ENCODE results near the gene PRPF31. TPM values are rescaled to one million over a fixed set of nuclear protein-coding genes. Genes with fewer than 3 reads are reported as not detected.
A peak's percentile ranks its signal among the peaks of the same experiment; 100 is the strongest.

The PRPF31 gene
- total and polyA plus RNA-seq, 8 donors = 22.8 to 98.2 (median 39.5) TPM

DNA sequence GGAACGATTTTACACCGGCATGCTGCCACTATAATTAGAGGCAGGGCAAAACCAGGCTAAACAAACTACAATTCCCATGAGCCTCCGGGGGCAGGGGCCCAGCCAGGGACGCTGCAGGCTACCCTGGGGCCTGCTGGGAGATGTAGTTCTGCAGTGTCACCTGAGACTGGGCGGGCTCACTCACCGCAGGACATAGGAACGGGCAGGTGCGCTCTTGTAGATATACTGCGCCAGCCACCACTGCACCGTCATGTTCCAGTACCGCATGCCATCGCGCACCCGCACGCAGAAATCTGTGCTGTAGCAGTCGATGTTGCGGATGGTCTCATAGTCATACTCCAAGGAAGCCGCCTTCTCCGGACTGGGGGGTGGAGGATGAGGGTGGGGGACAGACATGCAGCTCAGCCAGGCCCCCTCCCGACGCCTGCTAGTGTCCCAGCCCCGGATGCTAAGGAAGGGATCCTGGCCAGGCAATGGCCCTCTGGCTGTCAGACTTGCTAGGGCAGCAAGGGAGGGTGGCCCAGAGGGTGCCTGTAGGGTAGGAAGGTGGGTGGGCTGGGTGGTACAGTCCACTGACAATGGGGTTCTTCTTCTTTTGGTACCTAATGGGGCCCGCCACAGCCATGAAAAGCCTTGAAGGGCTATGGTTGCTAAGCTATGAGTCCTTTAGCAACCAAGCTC is 63.2 kb downstream of the PRPF31 start:
- 69 to 82% (median 76%) methylated on average over 14 to 23 of the region's 23 CpGs for WGBS, 5 donors
- Histone ChIP-seq H3K9me3 (no peaks in the 10 kb centered on the region), H3K36me3 (peaks cover 9 to 66% (median 53%) of the 10 kb centered on the region in 4 donors), H3K27me3 (no peaks in the 10 kb centered on the region), H3K27ac (no peak overlapping the region), H3K4me1 (peaks cover 0 to 14% (median 6%) of the 10 kb centered on the region in 4 donors), H3K4me3 (no peak overlapping the region)
- TF ChIP-seq POLR2A (IDR thresholded peaks at IDR 0.05) (no peak), POLR2AphosphoS5 (IDR thresholded peaks at IDR 0.05) (no peak), EP300 (IDR thresholded peaks at IDR 0.05) (no peak)
- TF ChIP-seq, protein P1, sequence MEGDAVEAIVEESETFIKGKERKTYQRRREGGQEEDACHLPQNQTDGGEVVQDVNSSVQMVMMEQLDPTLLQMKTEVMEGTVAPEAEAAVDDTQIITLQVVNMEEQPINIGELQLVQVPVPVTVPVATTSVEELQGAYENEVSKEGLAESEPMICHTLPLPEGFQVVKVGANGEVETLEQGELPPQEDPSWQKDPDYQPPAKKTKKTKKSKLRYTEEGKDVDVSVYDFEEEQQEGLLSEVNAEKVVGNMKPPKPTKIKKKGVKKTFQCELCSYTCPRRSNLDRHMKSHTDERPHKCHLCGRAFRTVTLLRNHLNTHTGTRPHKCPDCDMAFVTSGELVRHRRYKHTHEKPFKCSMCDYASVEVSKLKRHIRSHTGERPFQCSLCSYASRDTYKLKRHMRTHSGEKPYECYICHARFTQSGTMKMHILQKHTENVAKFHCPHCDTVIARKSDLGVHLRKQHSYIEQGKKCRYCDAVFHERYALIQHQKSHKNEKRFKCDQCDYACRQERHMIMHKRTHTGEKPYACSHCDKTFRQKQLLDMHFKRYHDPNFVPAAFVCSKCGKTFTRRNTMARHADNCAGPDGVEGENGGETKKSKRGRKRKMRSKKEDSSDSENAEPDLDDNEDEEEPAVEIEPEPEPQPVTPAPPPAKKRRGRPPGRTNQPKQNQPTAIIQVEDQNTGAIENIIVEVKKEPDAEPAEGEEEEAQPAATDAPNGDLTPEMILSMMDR (IDR thresholded peaks at IDR 0.05) = no peak
- intact Hi-C loops (cut with DNase I; ENCODE audit: low total_unique reads) = no loop called here
- peak; percentile 51 to 71 for DNase-seq

DNA sequence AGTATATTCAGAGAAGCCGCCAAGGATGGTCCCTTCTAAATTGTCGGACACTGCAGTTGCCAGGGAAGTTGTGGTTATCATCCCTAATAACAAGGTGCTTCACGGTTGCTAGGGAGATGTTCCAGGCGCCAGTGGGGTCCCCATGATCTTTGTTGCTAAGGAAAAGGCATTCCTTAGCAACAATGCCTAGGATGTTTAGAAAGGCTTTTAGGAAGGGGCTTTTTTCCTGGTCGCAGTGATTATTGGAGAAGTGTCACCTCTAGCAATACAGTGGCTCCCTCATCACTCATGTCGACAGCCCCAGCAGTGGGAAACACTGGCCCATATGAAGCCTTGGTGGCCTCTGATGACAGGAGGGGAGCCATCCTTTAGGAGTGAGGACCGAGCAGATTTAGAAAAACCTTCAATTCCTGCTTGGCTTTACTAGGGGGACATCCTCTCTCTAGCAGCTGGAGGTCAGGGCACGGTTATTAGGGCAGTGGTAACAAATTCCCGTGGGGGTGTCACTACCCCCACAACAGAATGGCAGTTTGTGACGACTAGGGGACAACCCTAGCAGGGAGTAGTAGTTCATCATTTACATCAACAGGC is 63.8 kb downstream of the PRPF31 start:
- intact Hi-C loops (cut with DNase I; ENCODE audit: low total_unique reads) = no loop called here
- no peak for DNase-seq
- peaks cover 9 to 66% (median 53%) of the 10 kb centered on the region in 4 donors for H3K36me3 ChIP-seq

DNA sequence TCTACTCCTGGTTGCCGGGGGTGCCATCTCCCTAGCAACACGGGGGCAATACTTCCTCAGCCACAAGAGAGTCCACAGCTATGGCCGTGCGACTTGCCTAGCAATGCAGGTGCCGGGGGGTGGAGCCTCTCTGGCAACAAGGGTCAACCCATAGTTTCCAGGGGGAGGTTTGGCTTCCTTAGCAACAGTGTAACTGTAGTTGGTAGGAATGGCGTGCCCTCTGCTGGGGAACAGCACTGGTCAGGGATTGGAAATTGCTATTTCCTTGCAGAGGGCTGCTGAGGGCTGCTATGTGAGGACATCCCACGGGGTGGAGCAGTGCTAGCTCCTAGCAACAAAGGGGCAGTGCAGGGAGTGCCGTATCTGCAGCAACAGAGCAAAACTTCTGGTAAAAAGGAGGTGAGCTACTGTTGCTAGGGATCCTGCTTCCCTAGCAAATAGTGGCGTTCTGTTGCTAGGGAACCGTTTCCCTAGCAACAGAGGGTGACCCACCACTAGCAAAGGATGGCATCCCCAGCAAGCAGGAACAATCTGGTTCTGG is 64.4 kb downstream of the PRPF31 start:
- Histone ChIP-seq H3K9me3 (no peaks in the 10 kb centered on the region), H3K27ac (peak overlapping the region in 1 of 5 donors; percentile 12), H3K36me3 (peaks cover 9 to 66% (median 53%) of the 10 kb centered on the region in 4 donors), H3K4me3 (no peak overlapping the region), H3K4me1 (peaks cover 0 to 14% (median 6%) of the 10 kb centered on the region in 4 donors), H3K27me3 (no peaks in the 10 kb centered on the region)
- peak; percentile 72 to 95 for DNase-seq
- intact Hi-C loops (cut with DNase I; ENCODE audit: low total_unique reads) = no loop called here
- WGBS, 5 donors = 25 to 48% (median 37%) methylated on average over 5 to 10 of the region's 10 CpGs
- no peak for TF ChIP-seq POLR2A (IDR thresholded peaks at IDR 0.05)
- TF ChIP-seq POLR2AphosphoS5 (IDR thresholded peaks at IDR 0.05) = peak in 1 of 3 donors; percentile 50
- no peak for TF ChIP-seq EP300 (IDR thresholded peaks at IDR 0.05)
- TF ChIP-seq, protein P1 (IDR thresholded peaks at IDR 0.05) = peak in 4 of 7 experiments; percentile 24 to 67 (median 48)

More for the DNA sequence above, 63.8 kb downstream of the PRPF31 start:
- TF ChIP-seq, protein P1 (IDR thresholded peaks at IDR 0.05) = no peak
- TF ChIP-seq POLR2A (IDR thresholded peaks at IDR 0.05) = no peak
- no peak for TF ChIP-seq EP300 (IDR thresholded peaks at IDR 0.05)
- TF ChIP-seq POLR2AphosphoS5 (IDR thresholded peaks at IDR 0.05) = no peak
- no peak overlapping the region for H3K4me3 ChIP-seq
- 79 to 85% (median 82%) methylated on average over 9 to 10 of the region's 10 CpGs for WGBS, 5 donors
- H3K27ac ChIP-seq = peak overlapping the region in 1 of 5 donors; percentile 12
- H3K4me1 ChIP-seq = peaks cover 0 to 14% (median 6%) of the 10 kb centered on the region in 4 donors
- H3K9me3 ChIP-seq = no peaks in the 10 kb centered on the region
- H3K27me3 ChIP-seq = no peaks in the 10 kb centered on the region

DNA sequence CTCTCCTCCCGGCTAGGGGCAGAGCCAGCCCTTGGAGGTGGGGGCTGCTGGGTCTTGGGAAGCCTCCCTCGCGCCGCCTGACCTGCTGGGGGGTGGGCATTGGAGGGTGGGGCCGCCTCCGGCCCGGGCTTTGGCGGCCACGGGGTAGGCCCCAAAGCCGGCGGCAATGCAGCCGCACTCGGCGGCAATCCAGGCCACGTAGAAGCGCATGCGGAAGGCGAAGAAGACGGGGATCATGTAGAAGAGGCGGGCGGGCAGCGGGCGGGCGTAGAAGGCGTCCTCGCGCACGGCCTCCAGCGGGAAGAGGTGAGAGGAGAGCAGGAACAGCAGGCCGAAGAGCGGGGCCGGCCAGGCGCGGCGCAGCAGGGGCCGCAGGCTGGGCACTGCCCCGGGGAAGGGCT is 65.1 kb downstream of the PRPF31 start:
- no peak overlapping the region for H3K27ac ChIP-seq
- TF ChIP-seq, protein P1 (IDR thresholded peaks at IDR 0.05) = no peak
- no peak for TF ChIP-seq POLR2A (IDR thresholded peaks at IDR 0.05)
- no peak for TF ChIP-seq POLR2AphosphoS5 (IDR thresholded peaks at IDR 0.05)
- TF ChIP-seq EP300 (IDR thresholded peaks at IDR 0.05) = no peak
- no peaks in the 10 kb centered on the region for H3K27me3 ChIP-seq
- 90 to 95% (median 94%) methylated on average over 32 to 37 of the region's 37 CpGs for WGBS, 5 donors
- no peaks in the 10 kb centered on the region for H3K9me3 ChIP-seq
- DNase-seq = no peak
- peaks cover 9 to 64% (median 53%) of the 10 kb centered on the region in 4 donors for H3K36me3 ChIP-seq
- peaks cover 0 to 14% (median 6%) of the 10 kb centered on the region in 4 donors for H3K4me1 ChIP-seq
- no peak overlapping the region for H3K4me3 ChIP-seq
- intact Hi-C loops (cut with DNase I; ENCODE audit: low total_unique reads) = no loop called here
